HUDEP-2 (cell line): ENCODE measurements around the gene MED25.

Experiments used
- DNase-seq, 76 experiments: peaks; one replicate each; lab custom pipeline; 2025; ENCODE audit not compliant: unreplicated experiment in 76 of 76; lab: John Stamatoyannopoulos, UW

Gene MED25

GRCh38 chr19:49812997-49813861 lies 4.9 kb upstream of the MED25 start, which contains the start of gene FUZ:
Gene FUZ, minus strand, starts transcription at chr19:49813292. Its CDS starts 186 bp downstream, at chr19:49813106.
- DNase-seq, result peak; percentile 56 to 100 (median 98)

DNA sequence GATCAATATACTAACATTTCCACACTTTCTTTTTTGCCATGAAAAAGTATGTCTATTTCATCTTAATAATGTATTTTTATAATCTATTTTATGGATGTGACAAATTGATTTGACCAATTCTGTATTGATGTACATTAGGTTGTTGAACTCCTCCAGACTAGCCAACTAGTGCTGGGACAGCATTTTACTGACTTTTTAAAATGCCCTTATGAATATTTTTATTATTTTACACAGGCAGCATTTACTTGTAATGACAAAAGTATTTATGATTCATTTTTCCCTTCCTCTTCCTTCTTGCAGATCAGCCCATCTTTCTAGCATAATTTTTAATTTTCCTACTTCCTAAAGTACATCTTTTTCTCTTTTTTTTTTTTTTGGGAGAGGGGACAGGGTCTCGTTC lies 4.1 kb upstream of the MED25 start:
- DNase-seq, result no peak

- no peak for DNase-seq
Measured at GRCh38 chr19:49816590-49816989, 1.5 kb upstream of the MED25 start.

GRCh38 chr19:49818649-49819370 lies 721 bp downstream of the MED25 start:
- no peak for DNase-seq

DNA sequence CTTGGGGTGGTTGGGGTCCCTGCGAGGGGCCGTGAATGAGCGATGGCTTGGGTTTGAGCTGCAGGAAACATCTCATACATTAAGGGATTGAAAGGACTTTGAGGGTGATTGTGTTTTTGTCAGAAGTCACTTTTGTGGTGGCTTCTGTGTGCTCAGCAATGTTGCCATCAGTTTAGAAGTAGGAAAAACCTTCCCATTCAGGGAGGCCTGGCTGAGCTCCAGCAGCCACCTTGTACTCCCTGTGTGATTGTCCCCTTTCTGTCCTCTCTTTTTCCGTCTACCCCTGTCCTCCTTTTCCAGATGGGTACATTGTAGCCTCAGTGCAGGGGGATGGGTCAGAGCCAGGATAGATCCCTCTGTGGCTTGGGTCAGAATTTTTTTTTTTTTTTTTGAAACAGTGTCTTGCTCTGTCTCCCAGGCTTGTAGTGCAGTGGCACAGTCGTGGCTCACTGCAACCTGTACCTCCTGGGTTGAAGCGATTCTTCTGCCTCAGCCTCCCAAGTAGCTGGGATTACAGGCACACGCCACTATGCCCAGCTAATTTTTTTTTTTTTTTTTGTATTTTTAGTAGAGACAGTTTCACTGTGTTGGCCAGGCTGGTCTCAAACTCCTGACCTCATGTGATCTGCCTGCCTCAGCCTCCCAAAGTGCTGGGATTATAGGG lies 1.5 kb downstream of the MED25 start:
- peak in 7 of 76 experiments; percentile 18 to 38 (median 25) for DNase-seq

- peak in 75 of 76 experiments; percentile 33 to 94 (median 80) for DNase-seq
Measured at GRCh38 chr19:49820125-49820524, 2.0 kb downstream of the MED25 start.

DNA sequence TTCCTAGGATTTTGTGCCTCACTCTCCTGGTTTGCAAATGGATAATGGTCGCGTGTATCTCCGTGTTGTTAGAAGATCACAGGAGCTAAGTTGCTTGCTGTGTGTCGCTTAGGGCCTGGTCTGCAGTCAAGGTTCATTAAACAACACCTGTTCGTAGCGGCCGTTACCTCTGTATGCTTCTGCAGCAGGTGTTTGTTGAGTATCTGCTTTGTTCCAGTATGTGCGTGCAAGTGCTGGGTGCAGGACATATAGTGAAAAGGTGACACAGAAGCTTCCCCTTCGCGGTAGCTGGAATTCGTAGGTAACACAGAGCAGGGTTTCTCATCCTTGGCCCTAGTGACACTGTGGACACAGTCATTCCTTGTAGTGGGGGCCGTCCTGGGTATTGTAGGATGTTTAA lies 5.4 kb downstream of the MED25 start:
- DNase-seq, result no peak

DNA sequence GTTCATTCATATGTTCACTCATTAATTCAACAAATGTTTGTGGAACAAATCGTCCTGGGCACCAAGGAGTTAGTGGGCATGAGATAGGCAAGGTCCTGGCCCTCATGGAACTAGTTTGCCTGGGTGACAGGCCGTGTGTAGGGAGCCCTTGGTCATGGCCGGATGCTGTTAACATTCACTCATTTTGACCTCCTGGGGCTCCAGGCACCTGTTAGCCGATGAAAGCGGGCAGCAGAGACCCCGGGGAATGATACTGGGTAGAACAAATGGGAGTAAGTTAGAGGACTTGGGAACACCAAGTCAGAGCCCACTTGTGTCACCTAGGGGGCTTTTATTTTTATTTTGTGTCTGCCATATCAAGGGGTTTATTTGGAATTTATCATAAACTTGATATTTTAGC lies 6.6 kb downstream of the MED25 start:
- no peak for DNase-seq

- DNase-seq, result no peak
Measured at GRCh38 chr19:49827034-49827433, 8.9 kb downstream of the MED25 start.

- DNase-seq, result no peak
Measured at GRCh38 chr19:49829200-49829599, 11.1 kb downstream of the MED25 start.

- DNase-seq, result no peak
Measured at GRCh38 chr19:49829721-49830120, 11.6 kb downstream of the MED25 start.

DNA sequence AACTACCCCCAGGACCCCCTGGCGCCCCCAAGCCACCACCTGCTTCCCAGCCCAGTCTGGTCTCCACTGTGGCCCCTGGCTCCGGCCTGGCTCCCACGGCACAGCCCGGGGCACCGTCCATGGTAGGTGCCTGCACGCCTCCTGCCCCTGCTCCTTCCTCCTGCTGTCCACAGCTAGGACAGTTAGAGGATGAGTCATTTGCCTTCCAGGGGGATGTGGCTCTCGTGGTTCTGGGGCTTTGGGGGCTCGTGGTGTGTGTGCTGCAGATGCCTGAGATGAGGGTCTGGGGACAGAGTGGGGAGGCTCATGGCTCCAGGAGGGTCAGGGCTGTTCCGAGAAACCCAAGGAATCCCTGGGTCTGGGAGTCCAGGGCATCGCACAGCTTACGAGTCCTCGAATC lies 12.7 kb downstream of the MED25 start:
- no peak for DNase-seq

GRCh38 chr19:49831592-49831991 lies 13.5 kb downstream of the MED25 start:
- DNase-seq, result no peak

DNA sequence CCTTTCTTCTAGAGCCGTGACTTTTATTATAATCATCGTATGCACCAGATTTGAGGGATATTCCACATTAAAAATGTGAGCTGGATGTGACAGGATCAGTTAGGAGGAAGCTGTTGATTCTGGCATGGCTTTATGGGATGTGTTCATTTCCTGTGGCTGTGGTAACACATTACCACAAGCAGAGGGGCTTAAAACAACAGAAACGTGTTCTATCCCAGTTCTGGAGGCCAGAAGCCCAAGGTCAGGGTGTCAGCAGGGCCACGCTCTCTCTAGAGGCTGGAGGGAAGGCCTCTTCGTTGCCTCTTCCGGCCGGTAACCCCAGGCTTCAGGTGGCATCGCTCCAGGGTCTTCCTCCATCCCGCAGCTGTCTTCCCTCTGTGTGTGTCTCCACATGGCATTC lies 14.5 kb downstream of the MED25 start:
- DNase-seq, result no peak

GRCh38 chr19:49833599-49833998 lies 15.5 kb downstream of the MED25 start:
- no peak for DNase-seq

GRCh38 chr19:49835562-49835961 lies 17.5 kb downstream of the MED25 start:
- DNase-seq, result no peak

DNA sequence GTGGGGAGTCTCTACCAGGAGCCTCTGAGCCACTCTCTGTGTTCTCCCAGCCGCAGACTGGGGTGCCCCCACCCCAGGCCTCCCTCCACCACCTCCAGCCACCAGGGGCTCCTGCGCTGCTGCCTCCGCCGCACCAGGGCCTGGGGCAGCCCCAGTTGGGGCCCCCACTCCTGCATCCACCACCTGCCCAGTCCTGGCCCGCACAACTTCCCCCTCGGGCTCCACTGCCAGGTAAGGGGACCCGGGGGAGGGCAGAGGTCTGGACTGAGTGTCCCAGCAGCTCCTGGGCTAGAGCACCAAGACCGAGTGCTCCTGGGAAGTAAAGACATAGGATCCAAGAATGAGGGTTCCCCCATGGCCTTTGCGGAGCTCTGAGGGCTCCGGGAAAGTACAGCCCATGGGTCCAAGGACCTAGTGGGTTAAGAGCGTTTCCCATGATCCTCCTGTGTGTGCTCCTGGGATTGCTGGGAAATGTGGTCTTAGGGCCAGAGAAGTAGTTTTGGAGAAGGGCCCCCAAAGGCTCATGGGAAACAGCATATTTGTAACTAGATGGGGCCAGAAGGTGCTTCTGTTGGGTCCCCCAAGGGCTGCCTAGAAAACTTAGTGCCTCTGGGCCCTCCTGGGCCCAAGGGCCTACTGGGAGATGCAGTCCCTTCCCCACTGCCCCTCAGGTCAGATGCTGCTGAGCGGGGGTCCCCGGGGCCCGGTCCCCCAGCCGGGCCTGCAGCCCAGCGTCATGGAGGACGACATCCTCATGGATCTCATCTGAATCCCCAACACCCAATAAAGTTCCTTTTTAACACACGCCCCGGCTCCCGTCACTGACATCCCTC lies 18.3 kb downstream of the MED25 start:
- no peak for DNase-seq

- DNase-seq, result no peak
Measured at GRCh38 chr19:49837009-49837310, 18.9 kb downstream of the MED25 start.

DNA sequence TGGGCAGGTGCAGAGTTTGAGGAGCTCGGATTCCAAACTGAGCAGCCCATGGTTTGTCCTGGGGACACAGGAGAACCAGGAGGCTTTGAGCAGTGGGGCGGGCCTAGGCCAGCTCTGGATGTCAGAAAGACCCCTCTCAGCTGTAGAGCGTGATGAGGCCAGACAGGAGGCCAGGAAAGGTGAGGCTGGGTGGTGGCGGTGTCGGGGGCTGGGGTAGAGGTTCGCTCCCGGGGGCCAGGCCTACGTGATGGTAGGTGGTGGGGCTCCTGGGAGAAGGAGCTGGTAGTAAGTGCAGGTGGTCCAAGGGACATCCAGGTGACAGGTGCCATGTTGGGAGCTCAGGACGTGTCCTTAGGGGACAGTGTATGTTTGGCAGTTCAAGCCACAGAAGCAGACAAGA lies 19.3 kb downstream of the MED25 start:
- no peak for DNase-seq

DNA sequence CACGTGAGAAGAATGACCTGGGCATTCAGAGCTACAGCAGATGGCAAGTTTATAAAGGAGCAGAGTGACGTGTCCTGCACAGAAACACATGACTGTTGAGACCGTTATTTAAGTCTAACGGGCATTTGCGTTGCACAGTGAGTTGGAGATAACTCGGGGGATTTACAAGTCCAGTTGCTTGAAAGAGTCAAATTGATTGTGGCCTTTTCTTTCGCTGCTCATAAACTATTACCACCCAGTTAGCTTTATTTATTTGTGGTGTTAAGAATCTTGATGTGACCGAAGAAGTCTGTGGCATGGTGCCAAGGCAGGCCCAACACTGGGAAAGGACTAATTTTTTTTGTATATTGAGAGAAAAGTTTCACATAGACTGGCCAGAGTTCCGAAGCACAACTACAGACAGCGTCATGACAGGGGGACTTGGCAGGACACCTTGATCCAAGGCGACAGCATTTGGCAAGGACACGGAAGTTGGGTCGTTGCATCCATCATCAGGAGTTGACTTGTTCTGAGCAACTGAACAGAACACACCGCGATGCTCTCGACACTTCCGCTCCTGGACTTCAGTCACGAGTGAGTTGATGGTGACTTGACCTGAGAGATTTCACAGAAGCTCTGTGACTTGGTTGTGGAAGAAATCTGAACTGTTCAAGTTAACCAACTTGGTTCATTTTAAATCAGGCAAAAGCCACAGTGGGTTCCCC lies 20.9 kb downstream of the MED25 start:
- no peak for DNase-seq
